ENCODE measurements around the gene GIMAP6. TPM values are rescaled to one million over a fixed set of nuclear protein-coding genes. Genes with fewer than 3 reads are reported as not detected.
"Not testable (repeated sequence)": the region's sequence is repeated elsewhere in the genome, so short reads cannot be mapped to it uniquely, and the experiment has no call there.

Gene GIMAP6
- total RNA-seq, 1 experiment from 2014 or later: not detected

DNA sequence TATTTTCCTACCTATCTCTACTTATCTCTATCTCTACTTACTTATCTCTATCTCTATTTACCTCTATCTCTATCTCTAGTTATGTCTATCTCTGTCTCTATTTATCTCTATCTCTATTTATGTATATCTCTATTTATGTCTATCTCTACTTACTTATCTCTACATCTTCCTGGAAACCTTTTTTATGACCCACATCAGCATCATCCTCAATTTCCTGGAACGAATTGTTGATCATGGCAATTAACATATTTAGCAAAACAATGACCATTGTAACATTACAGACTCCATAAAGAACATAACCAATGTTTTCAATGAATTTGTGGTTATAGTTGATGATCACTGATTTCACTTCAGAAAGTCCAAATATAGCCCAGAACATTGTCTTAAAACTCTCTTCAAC lies 18.3 kb downstream of the GIMAP6 start:
- no peaks in the 10 kb centered on the region for H3K4me1 Mint-ChIP-seq (ENCODE audit: insufficient read depth, unreplicated experiment)
- no peak for DNase-seq (ENCODE audit: unreplicated experiment)
- no peaks in the 10 kb centered on the region for H3K36me3 Mint-ChIP-seq (ENCODE audit: insufficient read depth, unreplicated experiment)
- H3K9me3 Mint-ChIP-seq (ENCODE audit: unreplicated experiment): no peaks in the 10 kb centered on the region
- H3K4me3 Mint-ChIP-seq (ENCODE audit: unreplicated experiment): no peak overlapping the region
- POLR2A ChIA-PET: no interaction called here
- intact Hi-C loops (cut with micrococcal nuclease): no loop called here
- BruUV-seq (replicated peaks): no TSS peak
- CTCF ChIA-PET: no interaction called here
- H3K27ac Mint-ChIP-seq (ENCODE audit: low read depth, unreplicated experiment): no peak overlapping the region
- TF ChIP-seq, protein P1, sequence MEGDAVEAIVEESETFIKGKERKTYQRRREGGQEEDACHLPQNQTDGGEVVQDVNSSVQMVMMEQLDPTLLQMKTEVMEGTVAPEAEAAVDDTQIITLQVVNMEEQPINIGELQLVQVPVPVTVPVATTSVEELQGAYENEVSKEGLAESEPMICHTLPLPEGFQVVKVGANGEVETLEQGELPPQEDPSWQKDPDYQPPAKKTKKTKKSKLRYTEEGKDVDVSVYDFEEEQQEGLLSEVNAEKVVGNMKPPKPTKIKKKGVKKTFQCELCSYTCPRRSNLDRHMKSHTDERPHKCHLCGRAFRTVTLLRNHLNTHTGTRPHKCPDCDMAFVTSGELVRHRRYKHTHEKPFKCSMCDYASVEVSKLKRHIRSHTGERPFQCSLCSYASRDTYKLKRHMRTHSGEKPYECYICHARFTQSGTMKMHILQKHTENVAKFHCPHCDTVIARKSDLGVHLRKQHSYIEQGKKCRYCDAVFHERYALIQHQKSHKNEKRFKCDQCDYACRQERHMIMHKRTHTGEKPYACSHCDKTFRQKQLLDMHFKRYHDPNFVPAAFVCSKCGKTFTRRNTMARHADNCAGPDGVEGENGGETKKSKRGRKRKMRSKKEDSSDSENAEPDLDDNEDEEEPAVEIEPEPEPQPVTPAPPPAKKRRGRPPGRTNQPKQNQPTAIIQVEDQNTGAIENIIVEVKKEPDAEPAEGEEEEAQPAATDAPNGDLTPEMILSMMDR (IDR thresholded peaks at IDR 0.05; ENCODE audit: unreplicated experiment): no peak
- H3K27me3 Mint-ChIP-seq (ENCODE audit: insufficient read depth, unreplicated experiment): peaks cover 2% of the 10 kb centered on the region

DNA sequence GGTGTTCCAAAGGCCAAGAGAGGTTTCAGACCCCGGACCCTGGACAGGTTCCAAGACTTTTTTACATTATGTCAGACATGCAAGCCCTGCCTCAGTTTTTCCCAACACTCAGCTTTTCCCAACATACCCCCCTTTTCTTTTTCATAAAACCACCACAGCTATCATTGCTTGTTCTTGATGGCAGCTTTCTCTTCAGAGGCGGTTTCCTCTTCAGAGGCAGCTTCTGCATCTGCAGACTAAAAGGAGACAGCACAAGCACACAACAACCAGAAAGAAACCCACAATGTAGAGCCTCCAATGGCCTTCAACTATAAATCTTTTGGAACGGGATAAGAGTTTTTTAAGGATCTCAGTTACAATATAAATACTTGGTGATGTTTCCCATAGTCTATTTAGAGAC lies 19.3 kb downstream of the GIMAP6 start:
- POLR2A ChIA-PET: no interaction called here
- peaks cover under 1% of the 10 kb centered on the region for H3K36me3 Mint-ChIP-seq (ENCODE audit: insufficient read depth, unreplicated experiment)
- BruUV-seq (replicated peaks): no TSS peak
- CTCF ChIA-PET: no interaction called here
- TF ChIP-seq, protein P1 (IDR thresholded peaks at IDR 0.05; ENCODE audit: unreplicated experiment): no peak
- no peak overlapping the region for H3K27ac Mint-ChIP-seq (ENCODE audit: low read depth, unreplicated experiment)
- no peak overlapping the region for H3K4me3 Mint-ChIP-seq (ENCODE audit: unreplicated experiment)
- intact Hi-C loops (cut with micrococcal nuclease): no loop called here
- H3K9me3 Mint-ChIP-seq (ENCODE audit: unreplicated experiment): no peaks in the 10 kb centered on the region
- H3K27me3 Mint-ChIP-seq (ENCODE audit: insufficient read depth, unreplicated experiment): peaks cover 12% of the 10 kb centered on the region
- H3K4me1 Mint-ChIP-seq (ENCODE audit: insufficient read depth, unreplicated experiment): no peaks in the 10 kb centered on the region
- no peak for DNase-seq (ENCODE audit: unreplicated experiment)

DNA sequence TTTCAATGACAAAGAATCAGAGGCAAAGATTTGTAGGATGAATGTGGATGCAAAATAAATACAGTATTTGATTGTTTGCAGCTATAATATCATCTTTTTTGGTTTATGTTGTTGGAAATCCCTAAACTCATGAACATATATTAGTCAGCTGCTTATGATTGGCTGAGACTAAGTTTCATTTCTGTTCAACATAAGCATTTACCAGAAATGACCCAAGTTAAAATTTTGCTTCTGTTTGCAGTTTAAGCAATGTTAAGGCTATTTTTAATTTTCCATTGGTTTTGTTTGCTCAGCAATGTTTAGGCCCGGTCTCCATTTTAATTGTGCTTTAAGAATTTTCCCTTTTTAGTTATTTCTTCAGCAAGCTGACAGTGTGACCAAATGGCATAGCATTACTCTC lies 22.0 kb downstream of the GIMAP6 start:
- TF ChIP-seq, protein P1 (IDR thresholded peaks at IDR 0.05; ENCODE audit: unreplicated experiment): no peak
- BruUV-seq (replicated peaks): no TSS peak
- POLR2A ChIA-PET: no interaction called here
- Mint-ChIP-seq H3K36me3 (ENCODE audit: insufficient read depth, unreplicated experiment) (peaks cover 6% of the 10 kb centered on the region), H3K27ac (ENCODE audit: low read depth, unreplicated experiment) (no peak overlapping the region), H3K4me1 (ENCODE audit: insufficient read depth, unreplicated experiment) (no peaks in the 10 kb centered on the region), H3K27me3 (ENCODE audit: insufficient read depth, unreplicated experiment) (peaks cover 29% of the 10 kb centered on the region), H3K9me3 (ENCODE audit: unreplicated experiment) (peaks cover 7% of the 10 kb centered on the region), H3K4me3 (ENCODE audit: unreplicated experiment) (no peak overlapping the region)
- intact Hi-C loops (cut with micrococcal nuclease): no loop called here
- CTCF ChIA-PET: no interaction called here
- no peak for DNase-seq (ENCODE audit: unreplicated experiment)

DNA sequence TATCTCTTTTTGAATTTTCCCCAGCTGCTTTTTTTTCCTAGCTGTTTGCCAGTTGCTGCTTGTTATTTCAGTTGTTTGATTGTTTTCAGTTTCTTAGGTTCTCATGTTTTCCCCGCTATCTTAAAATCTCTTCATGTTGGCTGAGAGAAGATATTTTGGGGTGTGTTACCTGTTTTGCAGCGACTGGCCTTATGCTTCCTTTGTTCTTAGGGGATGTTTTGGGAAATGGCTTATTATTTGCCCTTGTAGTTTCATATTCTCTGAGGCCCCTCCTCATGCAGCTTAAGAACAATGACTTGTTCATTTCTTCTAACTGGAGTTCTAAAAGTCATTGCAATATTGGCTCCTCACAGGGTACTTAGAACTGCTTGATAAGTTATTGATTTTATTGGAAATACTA lies 28.6 kb downstream of the GIMAP6 start:
- H3K27ac Mint-ChIP-seq (ENCODE audit: low read depth, unreplicated experiment); POLR2A ChIA-PET; CTCF ChIA-PET; H3K4me1 Mint-ChIP-seq (ENCODE audit: insufficient read depth, unreplicated experiment); H3K4me3 Mint-ChIP-seq (ENCODE audit: unreplicated experiment); DNase-seq (ENCODE audit: unreplicated experiment); intact Hi-C loops (cut with micrococcal nuclease); BruUV-seq (replicated peaks); H3K36me3 Mint-ChIP-seq (ENCODE audit: insufficient read depth, unreplicated experiment): not testable (repeated sequence)
- Mint-ChIP-seq H3K9me3 (ENCODE audit: unreplicated experiment) (peaks cover 14% of the 10 kb centered on the region), H3K27me3 (ENCODE audit: insufficient read depth, unreplicated experiment) (peaks cover 28% of the 10 kb centered on the region)

DNA sequence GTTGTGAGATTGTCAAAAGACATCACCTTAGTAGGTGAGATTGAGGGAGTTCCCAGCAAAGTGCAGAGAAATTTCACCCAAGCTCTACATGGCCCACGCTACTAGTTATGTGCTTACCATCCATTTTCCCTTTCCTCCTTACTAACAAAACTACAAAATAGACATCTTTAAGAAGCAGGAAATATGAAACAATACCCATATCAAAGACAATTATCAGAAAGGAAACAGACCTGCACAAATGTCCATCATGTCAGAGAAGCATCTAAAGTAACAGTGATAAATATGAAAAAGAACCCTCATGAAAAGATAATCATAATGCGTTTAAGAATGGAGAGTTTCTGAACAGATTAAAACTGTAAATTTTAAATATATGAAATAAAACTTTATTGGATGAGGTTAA lies 36.8 kb downstream of the GIMAP6 start:
- H3K36me3 Mint-ChIP-seq (ENCODE audit: insufficient read depth, unreplicated experiment): no peaks in the 10 kb centered on the region
- H3K27ac Mint-ChIP-seq (ENCODE audit: low read depth, unreplicated experiment): no peak overlapping the region
- peaks cover 11% of the 10 kb centered on the region for H3K27me3 Mint-ChIP-seq (ENCODE audit: insufficient read depth, unreplicated experiment)
- BruUV-seq (replicated peaks): no TSS peak
- peaks cover 19% of the 10 kb centered on the region for H3K9me3 Mint-ChIP-seq (ENCODE audit: unreplicated experiment)
- DNase-seq (ENCODE audit: unreplicated experiment): no peak
- no peaks in the 10 kb centered on the region for H3K4me1 Mint-ChIP-seq (ENCODE audit: insufficient read depth, unreplicated experiment)
- TF ChIP-seq, protein P1 (IDR thresholded peaks at IDR 0.05; ENCODE audit: unreplicated experiment): no peak
- CTCF ChIA-PET: no interaction called here
- H3K4me3 Mint-ChIP-seq (ENCODE audit: unreplicated experiment): no peak overlapping the region
- intact Hi-C loops (cut with micrococcal nuclease): no loop called here
- POLR2A ChIA-PET: no interaction called here

Data from MCF 10A (cell line).